HCT116 (cell line): ENCODE results near the gene SEC62. TPM values are rescaled to one million over a fixed set of nuclear protein-coding genes. Genes with fewer than 3 reads are reported as not detected.

ENCODE experiments used
- ATAC-seq: fragments of 200-7000 bp; cut with Tn5 transposase; 2 replicates; pipeline ENCODE4 v1.9.1; 2020; ENCODE audit warnings: mild to moderate bottlenecking, moderate library complexity
- BruUV-seq: library from RNA; stranded (reverse); fragments of 400-500 nt; replicated peaks from 2 replicates; lab custom pipeline; 2021; lab: Mats Ljungman, UMichigan
- CTCF ChIA-PET: fragments of 300-600 bp; sonication (Branson Sonifier 250); formaldehyde crosslinking; loops from one replicate; lab custom pipeline; 2021; ENCODE audit warnings: antibody characterized with exemption; lab: Charles Lee
- POLR2A ChIA-PET: fragments of 300-600, 350-600 bp; sonication (Branson Sonifier 250); formaldehyde crosslinking; loops from one replicate; lab custom pipeline; 2021; ENCODE audit warnings: antibody characterized with exemption; lab: Charles Lee
- RAD21 ChIA-PET, 2 experiments: fragments of 300-600 bp; sonication (Branson Sonifier 250); formaldehyde crosslinking; loops; one replicate each; lab custom pipeline; 2023; ENCODE audit warnings: low total read pairs in 2 of 2; ENCODE audit not compliant: uncharacterized antibody in 2 of 2, unreplicated experiment in 2 of 2, low non-redundant PET in 1 of 2; lab: Charles Lee
- DNase-seq: peaks from one replicate; pipeline ENCODE4 v3.0.0-alpha.2; 2010; ENCODE audit warnings: low read depth, low spot score
- H2AFZ ChIP-seq: fragments of 200-600 bp; shearing (Covaris generic), sonication (generic); 2 replicates; pipeline ENCODE4 v1.6.1; 2017; ENCODE audit warnings: low read depth, mixed run types, mixed read lengths, antibody characterized with exemption, low read length; ENCODE audit not compliant: poor library complexity, severe bottlenecking
- H3K27ac ChIP-seq: 2 replicates; pipeline ENCODE4 v1.5.1; 2012; ENCODE audit warnings: low read depth, low read length
- H3K27me3 ChIP-seq: fragments of 200-600 bp; sonication (generic); 2 replicates; pipeline ENCODE4 v1.6.1; 2016; ENCODE audit warnings: mixed run types, low read length, mixed read lengths; ENCODE audit not compliant: insufficient read depth
- H3K36me3 ChIP-seq, 2 experiments: fragments of 200-500 bp in 1 of 2; fragments of 200-600 bp in 1 of 2; sonication (Bioruptor generic) in 1 of 2; sonication (generic) in 1 of 2; 2 replicates each; pipeline versions ENCODE4 v1.5.1 to v1.6.1; 2014 to 2016; ENCODE audit warnings: low read length in 2 of 2, inconsistent platforms in 1 of 2, mixed read lengths in 1 of 2, mixed run types in 1 of 2; ENCODE audit not compliant: insufficient read depth in 2 of 2, control insufficient read depth in 1 of 2
- H3K4me1 ChIP-seq, 2 experiments: fragments of 200-600 bp in 1 of 2; sonication (generic) in 1 of 2; 2 replicates each; pipeline versions ENCODE4 v1.5.1 to v1.6.1; 2012 to 2017; ENCODE audit warnings: low read length in 2 of 2, inconsistent platforms in 1 of 2, mild to moderate bottlenecking in 1 of 2, mixed read lengths in 1 of 2, mixed run types in 1 of 2, moderate library complexity in 1 of 2; ENCODE audit not compliant: insufficient read depth in 2 of 2, control insufficient read depth in 1 of 2
- H3K4me2 ChIP-seq: fragments of 200-600 bp; sonication (generic); 2 replicates; pipeline ENCODE4 v1.6.1; 2017; ENCODE audit warnings: mixed run types, low read length, mixed read lengths
- H3K4me3 ChIP-seq, 2 experiments: fragments of 200-600 bp in 1 of 2; sonication (generic) in 1 of 2; replicated peaks in 1 of 2; 2 replicates each; pipeline ENCODE4 v1.5.1; 2011 to 2016; ENCODE audit warnings: low read length in 2 of 2, control low read depth in 1 of 2, low read depth in 1 of 2, mild to moderate bottlenecking in 1 of 2, mixed read lengths in 1 of 2, mixed run types in 1 of 2
- H3K79me2 ChIP-seq: fragments of 200-600 bp; sonication (generic); 2 replicates; pipeline ENCODE4 v1.6.1; 2017; ENCODE audit warnings: mild to moderate bottlenecking, mixed run types, low read length, moderate library complexity, mixed read lengths; ENCODE audit not compliant: insufficient read depth
- H3K9ac ChIP-seq: fragments of 200-600 bp; sonication (generic); 2 replicates; pipeline ENCODE4 v1.6.1; 2016; ENCODE audit warnings: low read length, mixed read lengths
- H3K9me2 ChIP-seq: fragments of 200-600 bp; sonication (generic), shearing (Covaris generic); 2 replicates; pipeline ENCODE4 v1.6.1; 2017; ENCODE audit warnings: mixed run types, mild to moderate bottlenecking, moderate library complexity; ENCODE audit not compliant: insufficient read depth
- H3K9me3 ChIP-seq, 2 experiments: fragments of 200-500 bp in 1 of 2; fragments of 200-600 bp in 1 of 2; sonication (Bioruptor generic) in 1 of 2; sonication (generic) in 1 of 2; 2 replicates each; pipeline ENCODE4 v1.6.1; 2014 to 2017; ENCODE audit warnings: low read length in 2 of 2, mixed read lengths in 2 of 2, inconsistent platforms in 1 of 2, low read depth in 1 of 2, mild to moderate bottlenecking in 1 of 2, mixed run types in 1 of 2, moderate library complexity in 1 of 2; ENCODE audit not compliant: control insufficient read depth in 1 of 2, insufficient read depth in 1 of 2
- H4K20me1 ChIP-seq: fragments of 200-600 bp; sonication (generic), shearing (Covaris generic); 2 replicates; pipeline ENCODE4 v1.6.1; 2017; ENCODE audit warnings: mixed run types, mild to moderate bottlenecking, moderate library complexity; ENCODE audit not compliant: insufficient read depth
- JUND ChIP-seq: IDR thresholded peaks from 2 replicates; pipeline ENCODE4 v1.6.1; 2012
- POLR2AphosphoS5 ChIP-seq: IDR thresholded peaks from 2 replicates; pipeline ENCODE4 v1.6.1; 2011; ENCODE audit warnings: mild to moderate bottlenecking, low read depth, low read length, moderate library complexity
- SIN3A ChIP-seq: IDR thresholded peaks from 2 replicates; pipeline ENCODE4 v1.6.1; 2012; ENCODE audit warnings: low read depth
- SP1 ChIP-seq: IDR thresholded peaks from 2 replicates; pipeline ENCODE4 v1.6.1; 2012; ENCODE audit warnings: low read depth
- SRF ChIP-seq: IDR thresholded peaks from 2 replicates; pipeline ENCODE4 v1.6.1; 2012; ENCODE audit warnings: low read depth
- ZFX ChIP-seq: fragments of 450-650 bp; IDR thresholded peaks from 2 replicates; pipeline ENCODE4 v1.6.1; 2017
- intact Hi-C: fragments of 100-400 bp; cut with micrococcal nuclease; formaldehyde crosslinking; loops from 2 replicates; pipeline ENCODE4 v1.10.0; 2022
- total RNA-seq: library from RNA; stranded (reverse); gene quantifications from one replicate; pipeline ENCODE4 v1.2.1, GENCODE V29; 2021; ENCODE audit not compliant: unreplicated experiment

Gene SEC62
- total RNA-seq, 1 experiment from 2014 or later: 55.4 TPM

DNA sequence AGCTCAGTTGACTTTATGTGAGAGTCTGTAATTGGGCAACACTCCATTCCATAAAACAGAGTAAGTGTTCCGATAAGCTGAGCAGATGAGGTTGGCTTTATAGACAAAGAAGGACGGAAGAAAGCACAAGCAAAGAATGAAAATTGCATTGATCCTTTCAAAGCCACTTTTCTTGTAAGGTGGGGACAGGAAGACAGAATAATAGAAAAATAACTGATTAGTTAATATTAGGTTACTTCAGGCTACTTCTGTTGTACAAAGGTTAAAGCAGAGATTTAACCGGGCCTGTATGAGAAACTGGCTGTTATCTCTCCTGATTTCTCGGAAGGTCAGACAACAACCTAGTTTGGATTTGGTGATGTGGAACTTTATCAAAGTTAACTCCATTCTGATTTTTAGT, 55.7 kb downstream of the SEC62 start:
- ATAC-seq: no peak
- H3K4me3 ChIP-seq: no peak overlapping the region
- RAD21 ChIA-PET: no interaction called here
- H3K4me1 ChIP-seq: no peaks in the 10 kb centered on the region
- no peaks in the 10 kb centered on the region for H3K79me2 ChIP-seq
- intact Hi-C loops: no loop called here
- H3K9ac ChIP-seq: no peak overlapping the region
- H3K27me3 ChIP-seq: no peaks in the 10 kb centered on the region
- H3K36me3 ChIP-seq: no peaks in the 10 kb centered on the region
- no peaks in the 10 kb centered on the region for H4K20me1 ChIP-seq
- CTCF ChIA-PET: interaction anchor here (1.6 kb wide), 1 partner anchor 16 kb away, joined by 4 read pairs; no protein-coding TSS in a partner anchor
- TF ChIP-seq SP1: no peak
- no peak for TF ChIP-seq SIN3A
- TF ChIP-seq ZFX: no peak
- no peak for TF ChIP-seq SRF
- TF ChIP-seq POLR2AphosphoS5: no peak
- TF ChIP-seq, all 23 proteins: peak for 0
- Histone ChIP-seq H3K9me3 (no peaks in the 10 kb centered on the region), H2AFZ (no peak overlapping the region), H3K4me2 (no peak overlapping the region), H3K9me2 (no peaks in the 10 kb centered on the region), H3K27ac (no peak overlapping the region)
- BruUV-seq: no TSS peak
- POLR2A ChIA-PET: no interaction called here
- DNase-seq: no peak

DNA sequence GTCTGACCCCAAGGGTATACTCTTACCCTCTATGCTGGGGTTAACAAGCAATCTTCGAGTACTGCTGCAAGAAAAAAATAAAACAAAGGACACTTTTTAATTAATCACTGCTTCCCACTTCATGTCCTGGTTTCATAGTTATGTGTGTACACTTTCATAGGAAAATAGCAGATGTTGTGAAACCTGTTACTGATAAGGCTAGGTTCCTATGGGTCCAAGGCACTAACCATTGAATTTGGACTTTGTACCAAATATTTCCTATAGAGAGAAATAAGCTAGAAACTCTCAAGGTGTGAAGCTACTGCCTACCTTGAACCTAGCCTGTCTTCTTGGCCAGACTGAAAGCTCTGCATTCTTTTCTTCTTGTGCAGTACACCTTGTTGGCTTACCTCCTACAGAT, 56.6 kb downstream of the SEC62 start:
- BruUV-seq: no TSS peak

More for the DNA sequence above, 56.6 kb downstream of the SEC62 start:
- H3K9me2 ChIP-seq: no peaks in the 10 kb centered on the region
- ChIA-PET CTCF (no interaction called here), RAD21 (no interaction called here), POLR2A (no interaction called here)
- no peaks in the 10 kb centered on the region for H3K79me2 ChIP-seq
- H3K9ac ChIP-seq: no peak overlapping the region
- no peaks in the 10 kb centered on the region for H3K36me3 ChIP-seq
- no peak overlapping the region for H2AFZ ChIP-seq
- H4K20me1 ChIP-seq: no peaks in the 10 kb centered on the region
- no peak overlapping the region for H3K4me3 ChIP-seq
- ATAC-seq (no peak), DNase-seq (no peak)
- H3K9me3 ChIP-seq: no peaks in the 10 kb centered on the region
- no peaks in the 10 kb centered on the region for H3K27me3 ChIP-seq
- no peak for TF ChIP-seq JUND
- intact Hi-C loops: no loop called here
- no peaks in the 10 kb centered on the region for H3K4me1 ChIP-seq
- no peak overlapping the region for H3K27ac ChIP-seq
- H3K4me2 ChIP-seq: no peak overlapping the region
